Activated CD4-positive, alpha-beta T cell treated with anti-CD3 and anti-CD28 coated beads for 36 hours (primary cell): ENCODE results near the gene FYN. TPM values are rescaled to one million over a fixed set of nuclear protein-coding genes. Genes with fewer than 3 reads are reported as not detected.
A peak's percentile ranks its signal among the peaks of the same experiment; 100 is the strongest.

Source experiments
- ATAC-seq: fragments of 200-7000 bp; cut with Tn5 transposase; one replicate; pipeline ENCODE4 v1.10.0; 2021; ENCODE audit warnings: mild to moderate bottlenecking, moderate library complexity
- CTCF ChIA-PET: fragments of 350-600 bp; sonication (Branson Sonifier 250); formaldehyde crosslinking; loops from one replicate; lab custom pipeline; 2021; ENCODE audit warnings: antibody characterized with exemption; lab: Charles Lee
- POLR2A ChIA-PET: fragments of 350-600 bp; sonication (Branson Sonifier 250); formaldehyde crosslinking; loops from one replicate; lab custom pipeline; 2021; ENCODE audit warnings: antibody characterized with exemption, inconsistent platforms; lab: Charles Lee
- DNase-seq: peaks from one replicate; pipeline ENCODE4 v3.0.0-alpha.2; 2020
- H3K27ac Mint-ChIP-seq: one replicate; pipeline ENCODE4 v1.8.0; 2021; ENCODE audit warnings: mixed read lengths
- H3K27me3 Mint-ChIP-seq: one replicate; pipeline ENCODE4 v1.8.0; 2021; ENCODE audit warnings: mixed read lengths
- H3K36me3 Mint-ChIP-seq: one replicate; pipeline ENCODE4 v1.8.0; 2021; ENCODE audit warnings: low read depth, mixed read lengths
- H3K4me1 Mint-ChIP-seq: one replicate; pipeline ENCODE4 v1.8.0; 2021; ENCODE audit warnings: mixed read lengths
- H3K4me3 Mint-ChIP-seq: one replicate; pipeline ENCODE4 v1.8.0; 2021; ENCODE audit warnings: mild to moderate bottlenecking, moderate library complexity, mixed read lengths
- H3K9me3 Mint-ChIP-seq: one replicate; pipeline ENCODE4 v1.8.0; 2021; ENCODE audit warnings: low read depth, mixed read lengths
- intact Hi-C, 2 experiments: fragments of 100-400 bp; cut with DNase I in 1 of 2; cut with micrococcal nuclease in 1 of 2; formaldehyde crosslinking; loops; one replicate each; pipeline versions ENCODE4 v1.14.2 to v1.15.1; 2022 to 2024; cut with DNase I, micrococcal nuclease
- total RNA-seq, 2 experiments: library from RNA; stranded (reverse); gene quantifications; one replicate each; pipeline ENCODE4 v1.2.3, GENCODE V29; 2021

Gene FYN
- total RNA-seq, 2 experiments from 2014 or later, result 345 to 504 TPM

DNA sequence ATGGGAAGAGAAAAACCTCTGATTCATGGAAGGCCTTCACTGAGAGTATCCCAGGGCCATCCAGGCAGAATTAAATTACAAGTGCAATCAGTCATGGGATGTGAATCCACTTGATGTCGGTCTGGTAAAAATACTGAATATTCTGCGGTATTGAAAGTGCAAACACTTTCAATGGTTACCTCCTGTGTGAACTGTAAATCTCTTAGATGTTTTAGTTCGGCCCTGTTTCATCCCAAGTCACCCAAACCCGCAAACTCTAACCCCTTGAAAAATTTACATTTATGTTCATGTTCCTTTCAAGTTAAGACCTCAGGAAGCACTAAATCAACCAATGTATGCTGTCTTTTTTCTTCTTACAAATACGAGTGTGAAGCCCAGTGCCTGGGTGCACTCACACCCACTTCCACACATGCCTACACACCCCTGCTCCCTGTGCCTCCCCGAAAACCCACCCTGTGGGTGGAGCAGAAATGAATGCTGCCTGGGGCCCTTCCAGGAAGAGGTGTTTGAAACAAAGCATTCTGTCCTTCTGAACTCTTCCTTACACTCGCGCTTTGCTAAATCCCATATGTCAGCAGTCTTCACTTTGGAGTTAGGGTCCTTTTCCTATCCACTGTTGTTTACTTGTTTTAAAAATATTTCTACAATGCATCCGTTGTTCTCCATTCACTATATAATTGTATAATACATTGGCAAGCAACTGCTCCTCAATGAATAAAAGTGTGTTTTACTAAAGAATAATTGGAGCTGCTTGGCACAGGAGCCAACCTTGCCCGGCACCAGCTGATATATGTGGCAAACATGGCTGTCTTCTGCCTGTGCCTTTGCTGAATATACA, 62.7 kb downstream of the FYN start:
- peak overlapping the region; percentile 90 for H3K27ac Mint-ChIP-seq
- no peaks in the 10 kb centered on the region for H3K9me3 Mint-ChIP-seq
- H3K36me3 Mint-ChIP-seq, result peaks cover 68% of the 10 kb centered on the region

DNA sequence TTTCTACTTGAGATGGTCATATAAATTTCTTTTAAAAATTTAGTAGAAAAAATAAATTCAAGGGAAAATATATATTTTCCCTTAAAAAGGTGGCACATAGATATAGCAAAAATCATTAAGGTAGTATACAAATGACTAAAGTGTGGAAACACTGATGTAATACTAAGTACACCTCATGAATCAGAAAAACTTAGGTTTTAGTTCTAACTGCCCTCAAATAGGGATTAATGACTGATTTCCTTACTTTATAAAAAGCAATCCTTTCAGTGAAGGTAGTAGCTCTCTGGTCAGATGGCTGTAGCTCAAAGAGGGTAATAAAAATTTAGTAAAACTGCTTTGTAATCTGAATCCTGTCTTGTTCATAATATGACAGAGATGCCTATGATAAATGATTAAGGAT, 63.5 kb downstream of the FYN start:
- peaks cover 94% of the 10 kb centered on the region for H3K4me1 Mint-ChIP-seq
- intact Hi-C loops, result no loop called here
- ATAC-seq, result peak; percentile 6
- H3K36me3 Mint-ChIP-seq, result peaks cover 75% of the 10 kb centered on the region
- H3K27me3 Mint-ChIP-seq, result no peaks in the 10 kb centered on the region
- POLR2A ChIA-PET, result interaction anchor here (0.6 to 2.3 kb wide), 3 partner anchors 14 to 48 kb away, joined by 3 to 13 read pairs (median 9); no protein-coding TSS in a partner anchor
- no peaks in the 10 kb centered on the region for H3K9me3 Mint-ChIP-seq
- CTCF ChIA-PET, result interaction anchor here (0.7 to 2.8 kb wide), 6 partner anchors 15 to 56 kb away, joined by 3 to 15 read pairs (median 4); no protein-coding TSS in a partner anchor
- H3K4me3 Mint-ChIP-seq, result peak overlapping the region; percentile 57
- H3K27ac Mint-ChIP-seq, result peak overlapping the region; percentile 90
- no peak for DNase-seq

More for the DNA sequence above, 62.7 kb downstream of the FYN start:
- Mint-ChIP-seq H3K4me3 (peak overlapping the region; percentile 57), H3K4me1 (peaks cover 92% of the 10 kb centered on the region), H3K27me3 (no peaks in the 10 kb centered on the region)
- CTCF ChIA-PET, result interaction anchor here (0.7 to 2.8 kb wide), 11 partner anchors 10 to 57 kb away, joined by 3 to 15 read pairs (median 4); no protein-coding TSS in a partner anchor
- POLR2A ChIA-PET, result interaction anchor here (0.8 to 2.3 kb wide), 3 partner anchors 13 to 51 kb away, joined by 3 to 13 read pairs (median 3); no protein-coding TSS in a partner anchor
- ATAC-seq (peak; percentile 5), DNase-seq (peak; percentile 56)
- intact Hi-C loops, result no loop called here

DNA sequence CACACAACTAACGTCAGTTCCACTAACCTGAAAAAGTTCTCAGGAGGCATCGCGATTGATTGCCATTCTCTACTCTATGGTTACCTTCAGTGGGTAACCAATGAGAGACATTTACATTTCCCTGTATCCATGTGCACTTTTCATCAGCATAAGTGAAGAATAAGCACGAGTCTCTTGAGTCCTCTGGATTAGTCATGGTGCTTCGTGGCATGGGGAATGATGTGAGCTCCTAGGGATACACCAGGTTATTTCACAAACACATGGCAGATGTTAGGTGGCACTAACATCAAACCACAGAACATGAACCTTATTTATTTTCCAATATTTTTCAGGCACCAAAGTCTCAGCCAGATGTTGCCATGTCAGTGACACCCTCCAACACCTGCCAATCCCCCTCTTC, 64.0 kb downstream of the FYN start:
- no peak for DNase-seq
- Mint-ChIP-seq H3K27me3 (no peaks in the 10 kb centered on the region), H3K9me3 (no peaks in the 10 kb centered on the region), H3K27ac (peak overlapping the region; percentile 82), H3K4me1 (peaks cover 97% of the 10 kb centered on the region), H3K4me3 (no peak overlapping the region), H3K36me3 (peaks cover 76% of the 10 kb centered on the region)
- ChIA-PET CTCF (interaction anchor here (0.7 to 2.8 kb wide), 8 partner anchors 9 to 56 kb away, joined by 3 to 15 read pairs (median 4); no protein-coding TSS in a partner anchor), POLR2A (interaction anchor here (0.6 to 2.3 kb wide), 3 partner anchors 15 to 48 kb away, joined by 3 to 13 read pairs (median 9); no protein-coding TSS in a partner anchor)
- intact Hi-C loops, result no loop called here
- no peak for ATAC-seq

DNA sequence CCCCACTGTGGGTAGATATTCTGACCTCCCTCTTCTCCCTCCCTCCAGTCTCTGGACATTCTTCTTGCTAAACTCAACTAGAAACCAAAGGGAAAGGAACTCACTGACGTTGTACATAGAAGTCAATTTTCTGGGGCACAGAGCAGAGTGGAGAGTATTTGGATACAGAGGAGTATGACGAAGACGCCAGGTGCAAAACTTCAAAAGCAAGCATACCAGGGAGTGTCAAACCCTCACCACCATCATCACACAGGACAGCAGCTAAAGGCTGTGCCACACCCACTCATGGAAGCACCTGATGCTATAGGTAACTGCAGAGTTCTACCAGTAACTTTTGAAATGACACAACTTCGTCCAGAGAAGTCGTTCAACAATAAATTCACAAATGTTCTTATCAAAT, 64.8 kb downstream of the FYN start:
- ATAC-seq, result no peak
- H3K9me3 Mint-ChIP-seq, result no peaks in the 10 kb centered on the region
- peak overlapping the region; percentile 82 for H3K27ac Mint-ChIP-seq
- POLR2A ChIA-PET, result interaction anchor here (0.6 kb wide), 1 partner anchor 48 kb away, joined by 4 read pairs; no protein-coding TSS in a partner anchor
- intact Hi-C loops, result no loop called here
- DNase-seq, result peak; percentile 52
- H3K27me3 Mint-ChIP-seq, result no peaks in the 10 kb centered on the region
- peaks cover 98% of the 10 kb centered on the region for H3K4me1 Mint-ChIP-seq
- H3K4me3 Mint-ChIP-seq, result peak overlapping the region; percentile 26
- peaks cover 74% of the 10 kb centered on the region for H3K36me3 Mint-ChIP-seq
- CTCF ChIA-PET, result interaction anchor here (0.8 to 2.8 kb wide), 4 partner anchors 10 to 23 kb away, joined by 3 to 15 read pairs (median 4); no protein-coding TSS in a partner anchor

DNA sequence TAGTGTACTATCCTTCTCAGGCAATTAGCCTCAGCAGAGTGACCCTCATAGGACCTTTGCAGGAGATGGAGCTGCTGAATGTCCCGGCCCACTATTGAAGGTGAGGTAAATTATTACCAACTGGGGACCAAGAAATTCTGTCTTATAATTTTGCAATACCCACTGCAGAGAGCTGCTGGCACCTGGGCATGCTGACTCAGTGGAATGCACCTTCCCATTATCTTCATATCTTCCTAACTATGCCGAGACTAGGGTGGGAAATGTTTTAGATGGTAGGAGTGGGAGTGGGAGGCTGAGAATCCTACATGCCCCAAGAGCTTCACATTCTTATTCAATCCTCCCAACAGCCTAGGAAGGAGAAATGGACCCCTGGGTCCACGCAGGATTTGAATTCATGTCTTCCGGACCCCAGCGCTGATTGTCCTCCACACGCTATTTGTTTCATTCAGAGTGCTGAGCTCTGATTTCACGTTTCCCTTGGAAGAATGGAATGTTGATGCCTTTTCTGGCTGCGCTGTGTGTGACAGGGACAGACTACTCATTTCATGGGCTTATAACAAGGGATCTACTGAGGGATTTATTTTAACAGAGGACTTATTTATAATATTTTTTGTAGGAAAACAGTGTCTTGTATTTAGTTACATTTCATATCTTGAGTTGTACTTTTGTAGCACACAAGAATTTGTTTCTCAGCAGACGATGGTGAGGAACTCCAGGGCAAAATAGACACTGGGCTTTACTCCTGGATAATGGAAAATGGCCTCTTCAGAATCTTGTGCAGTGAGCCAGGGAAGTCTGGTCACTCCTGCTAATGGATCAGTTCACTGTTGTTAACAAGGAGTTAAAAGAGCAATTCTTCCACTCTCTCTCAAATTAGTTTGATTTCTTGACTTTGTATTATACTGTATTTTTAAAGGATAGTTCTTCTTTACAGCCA, 66.4 kb downstream of the FYN start:
- intact Hi-C loops, result loop anchor here in 1 of 2 experiments (2.0 kb wide), 1 partner anchor 324 kb away; the partner anchor contains the start of gene REV3L
- no peak for DNase-seq
- Mint-ChIP-seq H3K36me3 (peaks cover 78% of the 10 kb centered on the region), H3K9me3 (no peaks in the 10 kb centered on the region), H3K27ac (peak overlapping the region; percentile 98), H3K4me3 (peak overlapping the region; percentile 60), H3K4me1 (peaks cover 98% of the 10 kb centered on the region), H3K27me3 (no peaks in the 10 kb centered on the region)
- ATAC-seq, result no peak
- POLR2A ChIA-PET, result interaction anchor here (0.6 to 3.7 kb wide), 10 partner anchors 12 to 166 kb away, joined by 3 to 34 read pairs (median 4); no protein-coding TSS in a partner anchor
- CTCF ChIA-PET, result interaction anchor here (1.0 to 4.2 kb wide), 15 partner anchors 9 to 186 kb away, joined by 3 to 44 read pairs (median 4); no protein-coding TSS in a partner anchor

DNA sequence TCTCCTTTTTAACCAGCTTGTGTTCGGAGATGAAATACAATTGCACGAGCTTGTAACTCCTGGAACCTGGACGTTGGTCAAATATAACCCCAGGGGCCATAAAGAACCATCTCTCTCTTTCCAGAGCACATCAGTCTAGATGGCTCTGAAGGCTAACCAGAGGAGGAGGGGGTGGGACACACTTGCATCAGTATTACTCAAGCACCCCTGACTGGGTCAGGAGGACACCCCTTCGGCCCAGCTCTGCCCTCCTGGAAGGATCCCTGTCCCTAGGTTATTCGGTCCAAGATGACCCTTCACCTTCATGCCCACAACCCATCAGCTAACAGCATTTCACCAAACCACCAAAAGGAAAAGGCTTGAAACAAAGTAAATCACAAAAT, 67.1 kb downstream of the FYN start:
- intact Hi-C loops, result loop anchor here in 1 of 2 experiments (2.0 kb wide), 1 partner anchor 323 kb away; the partner anchor contains the start of gene REV3L
- Mint-ChIP-seq H3K27ac (peak overlapping the region; percentile 98), H3K27me3 (no peaks in the 10 kb centered on the region), H3K36me3 (peaks cover 75% of the 10 kb centered on the region), H3K9me3 (no peaks in the 10 kb centered on the region), H3K4me3 (peak overlapping the region; percentile 60), H3K4me1 (peaks cover 98% of the 10 kb centered on the region)
- ChIA-PET CTCF (interaction anchor here (0.7 to 4.2 kb wide), 26 partner anchors 10 to 239 kb away, joined by 3 to 44 read pairs (median 4); no protein-coding TSS in a partner anchor), POLR2A (interaction anchor here (0.6 to 3.7 kb wide), 18 partner anchors 12 to 167 kb away, joined by 3 to 34 read pairs (median 4); partner anchors contain the start of gene FYN)
- ATAC-seq, result no peak
- no peak for DNase-seq

DNA sequence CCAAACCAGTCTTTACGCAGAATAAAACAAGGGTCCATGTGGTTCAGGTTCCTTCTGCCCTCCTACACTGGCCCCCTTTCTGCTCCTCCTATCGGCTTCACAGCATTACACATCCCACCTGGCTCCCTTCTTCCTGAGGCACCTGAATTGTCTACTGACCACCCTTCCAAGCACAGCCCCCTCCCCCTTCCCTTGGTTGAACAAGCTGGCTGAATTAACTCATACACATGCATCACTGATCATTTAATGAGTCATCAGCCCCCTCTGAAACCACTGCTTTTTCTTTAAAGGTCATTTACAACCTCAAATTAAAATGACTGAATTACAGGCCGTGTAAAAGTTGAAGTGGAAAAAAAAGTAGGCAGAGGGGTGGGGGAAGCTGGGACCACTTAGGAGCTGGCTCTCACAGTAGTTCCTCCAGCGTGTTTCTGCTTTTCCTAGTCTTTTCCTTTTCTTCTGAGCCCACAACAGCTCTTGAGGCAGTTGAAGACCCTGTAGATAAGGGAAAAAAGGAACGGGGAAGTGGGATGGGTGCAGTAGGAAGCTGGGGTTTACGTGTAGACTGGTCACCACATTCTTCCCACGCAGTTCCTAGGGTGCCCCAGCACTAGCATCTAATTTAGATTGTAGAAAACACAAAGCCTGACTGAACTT, 67.6 kb downstream of the FYN start:
- ATAC-seq (peak; percentile 39), DNase-seq (peak; percentile 80)
- Mint-ChIP-seq H3K27ac (peak overlapping the region; percentile 98), H3K9me3 (no peaks in the 10 kb centered on the region), H3K27me3 (no peaks in the 10 kb centered on the region), H3K4me1 (peaks cover 98% of the 10 kb centered on the region), H3K4me3 (peak overlapping the region; percentile 60), H3K36me3 (peaks cover 76% of the 10 kb centered on the region)
- ChIA-PET POLR2A (interaction anchor here (0.5 to 3.7 kb wide), 19 partner anchors 9 to 167 kb away, joined by 3 to 34 read pairs (median 4); partner anchors contain the start of gene FYN), CTCF (interaction anchor here (0.7 to 4.2 kb wide), 27 partner anchors 10 to 239 kb away, joined by 3 to 44 read pairs (median 4); no protein-coding TSS in a partner anchor)
- intact Hi-C loops, result loop anchor here (1.0 to 2.0 kb wide), 13 partner anchors 19 to 323 kb away; partner anchors contain the start of gene REV3L (in 1 of the 2)

DNA sequence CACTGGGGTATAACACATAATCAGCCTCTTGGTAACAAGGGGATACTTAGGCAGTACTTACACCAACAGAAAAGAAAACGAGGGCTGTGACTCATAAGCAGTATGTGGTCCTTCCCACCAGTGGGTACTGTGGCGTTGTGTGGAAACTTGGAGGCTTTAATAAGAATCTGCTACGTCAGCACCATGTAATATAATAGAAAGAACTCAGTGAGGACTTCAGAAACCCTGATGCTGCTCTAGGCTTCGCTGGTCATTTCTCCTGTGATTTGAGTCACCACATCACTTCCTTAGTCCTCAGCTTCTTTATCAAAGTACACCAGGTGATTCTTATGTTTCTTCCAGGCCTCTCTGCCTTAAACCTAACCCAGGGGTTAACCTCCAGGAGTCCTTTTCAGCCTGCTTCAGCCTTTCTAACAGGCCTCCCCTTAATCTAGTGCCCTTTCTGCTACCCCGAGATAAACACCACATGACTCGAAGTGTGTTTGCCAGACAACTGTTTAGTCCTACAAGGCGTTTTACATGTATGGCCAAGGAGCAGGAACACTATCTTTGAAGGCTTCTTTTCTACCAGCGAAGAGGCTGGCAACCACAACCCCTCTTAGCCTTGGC, 68.5 kb downstream of the FYN start:
- Mint-ChIP-seq H3K4me3 (peak overlapping the region; percentile 60), H3K36me3 (peaks cover 75% of the 10 kb centered on the region), H3K27me3 (no peaks in the 10 kb centered on the region), H3K27ac (peak overlapping the region; percentile 98), H3K4me1 (peaks cover 98% of the 10 kb centered on the region), H3K9me3 (no peaks in the 10 kb centered on the region)
- DNase-seq (peak; percentile 83), ATAC-seq (peak; percentile 62)
- ChIA-PET POLR2A (interaction anchor here (1.2 to 3.7 kb wide), 4 partner anchors 19 to 69 kb away, joined by 4 to 34 read pairs (median 5); partner anchors contain the start of gene FYN), CTCF (interaction anchor here (0.7 to 4.2 kb wide), 12 partner anchors 14 to 545 kb away, joined by 3 to 44 read pairs (median 5); a partner anchor contains a TSS)
- intact Hi-C loops, result loop anchor here (1.0 to 2.0 kb wide), 13 partner anchors 20 to 239 kb away; no protein-coding TSS in a partner anchor

DNA sequence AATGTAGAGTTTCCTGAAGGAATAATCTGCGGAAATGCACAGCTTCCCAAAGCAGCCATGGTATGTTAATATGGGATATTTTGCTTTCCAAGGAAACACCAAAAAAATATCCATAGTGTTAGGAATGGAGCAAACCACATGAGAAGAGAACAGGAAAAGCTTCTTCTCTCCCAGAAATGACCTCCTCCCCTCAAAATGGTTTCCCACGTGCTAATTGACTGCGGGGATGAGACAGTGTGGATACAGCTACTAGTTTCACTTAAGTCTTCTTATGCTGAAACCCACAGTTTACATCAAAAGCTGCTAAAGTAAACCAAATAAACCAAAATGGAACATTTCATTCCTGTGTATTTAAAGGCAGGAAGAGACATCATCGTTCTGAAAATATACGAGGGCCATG, 69.4 kb downstream of the FYN start:
- ChIA-PET CTCF (interaction anchor here (0.7 to 4.2 kb wide), 15 partner anchors 22 to 545 kb away, joined by 3 to 44 read pairs (median 4); a partner anchor contains a TSS), POLR2A (interaction anchor here (0.5 to 3.7 kb wide), 7 partner anchors 20 to 239 kb away, joined by 3 to 34 read pairs (median 4); partner anchors contain the start of gene FYN)
- H3K9me3 Mint-ChIP-seq, result no peaks in the 10 kb centered on the region
- ATAC-seq (peak; percentile 12), DNase-seq (no peak)
- peak overlapping the region; percentile 98 for H3K27ac Mint-ChIP-seq
- H3K36me3 Mint-ChIP-seq, result peaks cover 77% of the 10 kb centered on the region
- peaks cover 100% of the 10 kb centered on the region for H3K4me1 Mint-ChIP-seq
- peak overlapping the region; percentile 52 for H3K4me3 Mint-ChIP-seq
- intact Hi-C loops, result loop anchor here (1.0 to 2.0 kb wide), 10 partner anchors 20 to 239 kb away; no protein-coding TSS in a partner anchor
- H3K27me3 Mint-ChIP-seq, result no peaks in the 10 kb centered on the region
